ENCODE results near the gene TALDO1.
A peak's percentile ranks its signal among the peaks of the same experiment; 100 is the strongest.

The TALDO1 gene

DNA sequence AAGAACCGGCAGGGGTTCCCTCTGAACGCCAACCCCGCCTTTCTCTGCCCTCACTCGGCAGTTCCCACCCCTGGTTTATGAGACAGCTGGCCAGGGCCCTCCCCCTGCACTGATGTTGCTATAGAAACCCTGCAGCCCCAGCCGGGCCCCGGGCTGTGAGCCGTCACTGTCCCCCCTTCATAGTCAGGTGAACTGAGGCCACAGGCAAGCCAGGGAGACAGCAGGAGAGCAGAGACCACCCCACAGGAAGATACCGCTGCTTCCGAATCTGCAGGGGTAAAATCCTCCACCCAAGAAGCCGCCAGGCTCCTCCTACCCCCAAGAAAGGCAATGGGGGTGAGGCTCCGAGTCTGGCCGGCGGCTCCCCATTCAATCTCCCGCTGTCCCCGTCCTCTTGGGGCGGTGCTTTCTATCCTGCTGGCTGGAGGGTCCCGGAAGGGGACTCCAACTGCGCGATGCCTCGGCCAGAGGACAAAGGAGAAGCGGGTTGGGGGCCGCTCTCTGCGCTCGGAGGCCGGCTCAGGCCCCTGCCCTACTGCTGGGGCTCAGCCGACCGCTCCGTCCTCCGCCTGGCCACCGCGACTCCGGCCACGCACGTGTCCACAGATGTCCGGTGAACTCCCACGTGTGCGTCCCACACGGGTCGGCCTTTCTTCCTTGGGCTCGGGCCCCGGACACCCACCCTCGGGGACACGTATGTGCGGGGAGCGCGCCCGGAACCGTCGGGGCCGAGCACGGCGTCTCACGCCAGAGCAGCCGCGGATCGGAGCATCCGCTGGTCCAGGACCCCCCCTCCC is 50.2 kb downstream of the TALDO1 start:
- Histone ChIP-seq H3K4me1 (ENCODE audit: low read length) (no peaks in the 10 kb centered on the region), H3K4me3 (ENCODE audit: low read length) (peak overlapping the region; percentile 84), H2AFZ (ENCODE audit: low read length) (peak overlapping the region; percentile 69), H3K9me3 (replicated peaks; ENCODE audit: insufficient read depth, low read length) (no peaks in the 10 kb centered on the region), H4K20me1 (ENCODE audit: insufficient read depth, low read length) (no peaks in the 10 kb centered on the region), H3K9me2 (replicated peaks; ENCODE audit: insufficient read depth, low read length) (no peaks in the 10 kb centered on the region), H3K27me3 (replicated peaks; ENCODE audit: insufficient read depth, low read length) (no peaks in the 10 kb centered on the region), H3F3A (ENCODE audit: insufficient read depth, low read length) (peaks cover 21% of the 10 kb centered on the region), H3K79me2 (ENCODE audit: low read length) (peaks cover 45% of the 10 kb centered on the region), H3K27ac (ENCODE audit: low read length) (peak overlapping the region; percentile 67; the same call in 1 of the 2 replicates), H3K36me3 (replicated peaks; ENCODE audit: insufficient read depth, low read length) (no peaks in the 10 kb centered on the region), H3K4me2 (ENCODE audit: low read depth, low read length) (peak overlapping the region; percentile 100), H3K9ac (ENCODE audit: low read length) (peak overlapping the region; percentile 85)
- DNase-seq: peak; percentile 78
- no peak for TF ChIP-seq EZH2phosphoT487 (IDR thresholded peaks at IDR 0.05; ENCODE audit: low read length)
- no peak for TF ChIP-seq EZH2 (optimal IDR thresholded peaks at IDR 0.05; ENCODE audit: low read depth, low read length)
- TF ChIP-seq, protein P1, sequence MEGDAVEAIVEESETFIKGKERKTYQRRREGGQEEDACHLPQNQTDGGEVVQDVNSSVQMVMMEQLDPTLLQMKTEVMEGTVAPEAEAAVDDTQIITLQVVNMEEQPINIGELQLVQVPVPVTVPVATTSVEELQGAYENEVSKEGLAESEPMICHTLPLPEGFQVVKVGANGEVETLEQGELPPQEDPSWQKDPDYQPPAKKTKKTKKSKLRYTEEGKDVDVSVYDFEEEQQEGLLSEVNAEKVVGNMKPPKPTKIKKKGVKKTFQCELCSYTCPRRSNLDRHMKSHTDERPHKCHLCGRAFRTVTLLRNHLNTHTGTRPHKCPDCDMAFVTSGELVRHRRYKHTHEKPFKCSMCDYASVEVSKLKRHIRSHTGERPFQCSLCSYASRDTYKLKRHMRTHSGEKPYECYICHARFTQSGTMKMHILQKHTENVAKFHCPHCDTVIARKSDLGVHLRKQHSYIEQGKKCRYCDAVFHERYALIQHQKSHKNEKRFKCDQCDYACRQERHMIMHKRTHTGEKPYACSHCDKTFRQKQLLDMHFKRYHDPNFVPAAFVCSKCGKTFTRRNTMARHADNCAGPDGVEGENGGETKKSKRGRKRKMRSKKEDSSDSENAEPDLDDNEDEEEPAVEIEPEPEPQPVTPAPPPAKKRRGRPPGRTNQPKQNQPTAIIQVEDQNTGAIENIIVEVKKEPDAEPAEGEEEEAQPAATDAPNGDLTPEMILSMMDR (IDR thresholded peaks at IDR 0.05; ENCODE audit: low read length): no peak

DNA sequence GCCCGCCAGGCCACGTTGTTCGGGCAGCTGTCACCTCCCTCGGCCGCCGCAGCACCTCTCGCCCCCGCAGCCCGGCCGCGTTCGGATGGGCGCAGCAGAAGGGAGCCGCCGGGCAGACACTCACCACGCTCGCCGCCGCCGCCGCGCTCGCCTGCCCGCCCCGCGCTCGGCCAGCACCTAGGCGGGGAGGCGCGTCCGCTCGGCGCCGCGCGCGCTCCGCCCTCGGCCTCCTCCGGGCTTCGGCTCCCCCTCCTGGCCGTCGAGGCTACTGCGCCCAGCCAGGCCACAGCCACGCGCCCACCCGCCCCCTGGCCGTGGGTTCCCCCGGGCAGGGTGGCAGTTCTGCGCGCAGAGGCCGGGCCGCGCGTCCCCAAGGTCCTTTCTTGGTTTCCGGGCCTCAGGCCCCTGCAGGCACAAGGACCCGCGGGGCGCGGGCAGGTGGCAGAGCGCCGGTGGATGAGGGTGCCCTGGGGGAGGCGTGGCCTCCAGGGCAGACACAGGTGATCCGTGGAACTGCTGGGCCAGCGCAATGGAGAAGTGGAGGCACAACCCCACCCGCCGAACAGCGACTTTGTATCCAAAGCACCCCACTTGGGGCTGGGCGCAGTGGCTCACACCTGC is 50.9 kb downstream of the TALDO1 start, which contains the start of gene SLC25A22:
Gene SLC25A22, minus strand, starts transcription at position 189 of the 621 bp plus-strand sequence. CDS start 3,275 bp downstream, outside the sequence.
- peak; percentile 84 for DNase-seq
- no peaks in the 10 kb centered on the region for H4K20me1 ChIP-seq (ENCODE audit: insufficient read depth, low read length)

DNA sequence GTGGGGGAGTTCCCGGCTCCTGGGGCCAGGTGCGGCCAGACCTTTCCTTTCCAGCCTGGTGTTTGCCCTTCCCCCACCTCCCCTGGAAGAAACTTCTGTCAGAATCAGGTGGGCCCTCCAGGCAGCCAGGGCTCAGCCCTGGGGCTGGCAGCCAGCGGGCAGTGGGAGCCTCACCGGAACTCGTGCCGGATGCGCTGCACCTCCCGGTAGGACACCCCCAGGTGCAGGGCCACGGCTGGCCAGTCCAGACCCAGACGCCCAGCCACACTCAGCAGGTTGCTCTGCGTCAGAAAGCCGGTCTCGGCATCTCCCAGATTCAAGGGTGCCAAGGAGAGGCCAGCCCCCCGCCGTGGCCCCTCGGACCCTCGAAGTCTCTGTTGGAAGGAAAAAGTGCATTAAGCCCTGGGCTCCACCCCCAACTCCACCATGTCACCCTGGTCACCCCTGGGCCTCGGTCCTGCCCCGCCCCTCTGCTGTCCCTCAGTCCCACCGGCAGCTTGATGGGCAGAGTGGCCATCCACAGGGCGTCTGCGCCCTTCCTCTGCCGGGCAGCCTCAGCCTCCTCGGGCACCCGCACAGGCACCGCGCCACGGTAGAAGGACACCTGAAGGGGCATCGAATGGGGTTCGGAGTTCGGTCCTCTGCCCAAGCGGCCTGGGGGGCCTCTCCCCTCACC is 52.5 kb downstream of the TALDO1 start:
- no peak for DNase-seq
- 0 out of 2 replicates have a peak, but pooled peaks cover 5% of the 10 kb centered on the region for H3K4me1 ChIP-seq (ENCODE audit: low read length)
- peaks cover 21% of the 10 kb centered on the region for H3F3A ChIP-seq (ENCODE audit: insufficient read depth, low read length)
- TF ChIP-seq EZH2phosphoT487 (IDR thresholded peaks at IDR 0.05; ENCODE audit: low read length) (no peak), EZH2 (optimal IDR thresholded peaks at IDR 0.05; ENCODE audit: low read depth, low read length) (no peak)
- TF ChIP-seq, protein P1 (IDR thresholded peaks at IDR 0.05; ENCODE audit: low read length): no peak
- H3K9ac ChIP-seq (ENCODE audit: low read length): no peak overlapping the region
- H3K9me3 ChIP-seq (replicated peaks; ENCODE audit: insufficient read depth, low read length): no peaks in the 10 kb centered on the region
- peaks cover 55% of the 10 kb centered on the region for H3K79me2 ChIP-seq (ENCODE audit: low read length)
- H3K9me2 ChIP-seq (replicated peaks; ENCODE audit: insufficient read depth, low read length): no peaks in the 10 kb centered on the region
- no peak overlapping the region for H2AFZ ChIP-seq (ENCODE audit: low read length)
- H3K36me3 ChIP-seq (replicated peaks; ENCODE audit: insufficient read depth, low read length): no peaks in the 10 kb centered on the region
- H3K4me3 ChIP-seq (ENCODE audit: low read length): no peak overlapping the region
- no peaks in the 10 kb centered on the region for H4K20me1 ChIP-seq (ENCODE audit: insufficient read depth, low read length)
- no peak overlapping the region for H3K27ac ChIP-seq (ENCODE audit: low read length)
- no peaks in the 10 kb centered on the region for H3K27me3 ChIP-seq (replicated peaks; ENCODE audit: insufficient read depth, low read length)
- no peak overlapping the region for H3K4me2 ChIP-seq (ENCODE audit: low read depth, low read length)

More for the DNA sequence above, 50.9 kb downstream of the TALDO1 start, which contains the start of gene SLC25A22:
- Histone ChIP-seq H3K36me3 (replicated peaks; ENCODE audit: insufficient read depth, low read length) (no peaks in the 10 kb centered on the region), H3K4me1 (ENCODE audit: low read length) (no peaks in the 10 kb centered on the region), H3F3A (ENCODE audit: insufficient read depth, low read length) (peaks cover 21% of the 10 kb centered on the region), H3K9me2 (replicated peaks; ENCODE audit: insufficient read depth, low read length) (no peaks in the 10 kb centered on the region), H3K4me2 (ENCODE audit: low read depth, low read length) (peak within 1 kb of the TSS; percentile 100), H3K79me2 (ENCODE audit: low read length) (peaks cover 51% of the 10 kb centered on the region), H2AFZ (ENCODE audit: low read length) (peak within 1 kb of the TSS; percentile 69), H3K27ac (ENCODE audit: low read length) (peak within 1 kb of the TSS; percentile 67; the same call in 1 of the 2 replicates), H3K4me3 (ENCODE audit: low read length) (peak within 1 kb of the TSS; percentile 84), H3K27me3 (replicated peaks; ENCODE audit: insufficient read depth, low read length) (no peaks in the 10 kb centered on the region), H3K9me3 (replicated peaks; ENCODE audit: insufficient read depth, low read length) (no peaks in the 10 kb centered on the region), H3K9ac (ENCODE audit: low read length) (peak within 1 kb of the TSS; percentile 85)
- TF ChIP-seq EZH2 (optimal IDR thresholded peaks at IDR 0.05; ENCODE audit: low read depth, low read length) (no peak), EZH2phosphoT487 (IDR thresholded peaks at IDR 0.05; ENCODE audit: low read length) (no peak)
- TF ChIP-seq, protein P1 (IDR thresholded peaks at IDR 0.05; ENCODE audit: low read length): peak; percentile 62

All from MM.1S (cell line).